ENCODE measurements around the gene PTGFRN. TPM values are rescaled to one million over a fixed set of nuclear protein-coding genes. Genes with fewer than 3 reads are reported as not detected.

Gene PTGFRN
- total and polyA plus RNA-seq, 9 of the 15 experiments (the other 6 are each of a cell fraction or from before 2014, with no cell fraction given) = 17.3 to 33.1 (median 25.7) TPM

- Histone ChIP-seq H4K20me1 (replicated peaks; ENCODE audit: control insufficient read depth, insufficient read depth, low read length) (no peaks in the 10 kb centered on the region), H3K9ac (ENCODE audit: insufficient read depth in 1 of 2, low read depth in 2 of 2, low read length in 2 of 2) (peak overlapping the region in 1 of 2 experiments; percentile 61; a peak in 1 of 4 replicates), H3K9me3 (replicated peaks; ENCODE audit: control insufficient read depth, insufficient read depth, low read depth, low read length) (no peaks in the 10 kb centered on the region), H3K4me1 (replicated peaks in 1 of 2; ENCODE audit: control insufficient read depth in 2 of 2, insufficient read depth in 2 of 2, low read length in 2 of 2) (peaks cover 7 to 13% of the 10 kb centered on the region in 2 experiments), H2AFZ (ENCODE audit: low read depth, low read length) (no peak overlapping the region), H3K36me3 (ENCODE audit: control insufficient read depth, insufficient read depth, low read length) (peaks cover 14% of the 10 kb centered on the region; the same call in 1 of the 3 replicates), H3K4me2 (ENCODE audit: insufficient read depth, low read length) (no peak overlapping the region), H3K27ac (ENCODE audit: extremely low read depth, low read depth, low read length) (no peak overlapping the region), H3K9me1 (ENCODE audit: control insufficient read depth, insufficient read depth, low read length) (no peaks in the 10 kb centered on the region), H3K27me3 (ENCODE audit: control insufficient read depth in 2 of 2, insufficient read depth in 2 of 2, low read length in 2 of 2) (no peaks in the 10 kb centered on the region), H3K4me3 (no peak overlapping the region), H3K79me2 (ENCODE audit: control insufficient read depth, insufficient read depth, low read length) (no peaks in the 10 kb centered on the region)
- TF ChIP-seq USF2 (CRISPR knock-in tag; IDR thresholded peaks at IDR 0.05) (no peak), CHD7 (IDR thresholded peaks at IDR 0.05; ENCODE audit: low read depth, low read length) (no peak), CTCF (IDR thresholded peaks at IDR 0.05 in 2 of 3, conservative IDR thresholded peaks at IDR 0.05 in 1 of 3; ENCODE audit: insufficient read depth in 2 of 3, low read depth in 1 of 3, low read length in 3 of 3) (peak in 2 of 3 experiments; percentile 14 to 17; a peak in 1 of 6 replicates), ZFP36 (IDR thresholded peaks at IDR 0.05; ENCODE audit: low read depth, low read length, partially characterized antibody) (no peak)
- intact Hi-C loops (cut with micrococcal nuclease) = no loop called here
- WGBS (ENCODE audit: insufficient coverage, low coverage, missing lambda C conversion rate) = 61% methylated on average over 9 of the region's 9 CpGs
- ChIA-PET POLR2A (no interaction called here), CTCF (ENCODE audit: low intra/inter-chr PET ratio) (no interaction called here)
- no peak for FAIRE-seq
- no TSS peak for BruUV-seq (replicated peaks)
- in situ Hi-C loops (cut with MboI) = no loop called here
- DNase-seq (ENCODE audit: extremely low read depth in 1 of 4, low spot score in 3 of 4) = no peak
- ATAC-seq = peak; percentile 53
These were observed 72.7 kb downstream of the PTGFRN start for GRCh38 chr1:116982319-116983004.
